ES-I3 (cell line): ENCODE results near the gene SMARCD3.
A peak's percentile ranks its signal among the peaks of the same experiment; 100 is the strongest.

Experiments used
- H3K36me3 ChIP-seq: 2 replicates; pipeline ENCODE4 v1.6.1; 2013; ENCODE audit warnings: mild to moderate bottlenecking, low read length, control low read depth, moderate library complexity; ENCODE audit not compliant: insufficient read depth
- H3K4me1 ChIP-seq: 2 replicates; pipeline ENCODE4 v1.6.1; 2013; ENCODE audit warnings: mild to moderate bottlenecking, control low read depth, low read length; ENCODE audit not compliant: insufficient read depth
- H3K9ac ChIP-seq: 2 replicates; pipeline ENCODE4 v1.6.1; 2013; ENCODE audit warnings: low read depth, mild to moderate bottlenecking, low read length, moderate library complexity
- H3K9me3 ChIP-seq: 2 replicates; pipeline ENCODE4 v1.6.1; 2013; ENCODE audit warnings: mild to moderate bottlenecking, low read length, moderate library complexity; ENCODE audit not compliant: control insufficient read depth, insufficient read depth

Gene SMARCD3

GRCh38 chr7:151240536-151240935 is 8.0 kb downstream of the SMARCD3 start:
- Histone ChIP-seq H3K36me3 (peaks cover 8% of the 10 kb centered on the region; the same call in 1 of the 2 replicates), H3K9ac (no peak overlapping the region), H3K9me3 (no peaks in the 10 kb centered on the region), H3K4me1 (peaks cover 4% of the 10 kb centered on the region; the same call in 1 of the 2 replicates)

GRCh38 chr7:151239837-151240459 is 8.5 kb downstream of the SMARCD3 start:
- H3K4me1 ChIP-seq: peaks cover 4% of the 10 kb centered on the region; the same call in 1 of the 2 replicates
- no peak overlapping the region for H3K9ac ChIP-seq
- peaks cover 8% of the 10 kb centered on the region; the same call in 1 of the 2 replicates for H3K36me3 ChIP-seq
- H3K9me3 ChIP-seq: no peaks in the 10 kb centered on the region

GRCh38 chr7:151238924-151239836 is 9.3 kb downstream of the SMARCD3 start:
- Histone ChIP-seq H3K9me3 (no peaks in the 10 kb centered on the region), H3K36me3 (peaks cover 8% of the 10 kb centered on the region), H3K9ac (no peak overlapping the region), H3K4me1 (peaks cover 4% of the 10 kb centered on the region; the same call in 1 of the 2 replicates)

GRCh38 chr7:151238190-151238810 is 10.2 kb downstream of the SMARCD3 start:
- H3K36me3 ChIP-seq: peaks cover 8% of the 10 kb centered on the region
- peaks cover 4% of the 10 kb centered on the region for H3K4me1 ChIP-seq
- H3K9ac ChIP-seq: no peak overlapping the region

GRCh38 chr7:151237244-151238189 is 11.0 kb downstream of the SMARCD3 start:
- Histone ChIP-seq H3K9ac (no peak overlapping the region), H3K36me3 (peaks cover 8% of the 10 kb centered on the region), H3K9me3 (no peaks in the 10 kb centered on the region), H3K4me1 (no peaks in the 10 kb centered on the region; the same call in 1 of the 2 replicates)

More at GRCh38 chr7:151238190-151238810, 10.2 kb downstream of the SMARCD3 start:
- H3K9me3 ChIP-seq: no peaks in the 10 kb centered on the region

GRCh38 chr7:151236406-151236805 is 12.1 kb downstream of the SMARCD3 start:
- Histone ChIP-seq H3K36me3 (peaks cover 8% of the 10 kb centered on the region), H3K9ac (no peak overlapping the region), H3K4me1 (no peaks in the 10 kb centered on the region; the same call in 1 of the 2 replicates), H3K9me3 (no peaks in the 10 kb centered on the region)

GRCh38 chr7:151235091-151235787 is 13.3 kb downstream of the SMARCD3 start:
- no peak overlapping the region for H3K9ac ChIP-seq
- peaks cover 8% of the 10 kb centered on the region for H3K36me3 ChIP-seq

GRCh38 chr7:151233804-151234203 is 14.7 kb downstream of the SMARCD3 start:
- peak overlapping the region; percentile 84; the same call in 1 of the 2 replicates for H3K9ac ChIP-seq
- H3K4me1 ChIP-seq: no peaks in the 10 kb centered on the region; the same call in 1 of the 2 replicates
- H3K36me3 ChIP-seq: peaks cover 8% of the 10 kb centered on the region
- H3K9me3 ChIP-seq: no peaks in the 10 kb centered on the region

More at GRCh38 chr7:151235091-151235787, 13.3 kb downstream of the SMARCD3 start:
- H3K4me1 ChIP-seq: no peaks in the 10 kb centered on the region; the same call in 1 of the 2 replicates
- no peaks in the 10 kb centered on the region for H3K9me3 ChIP-seq

- peak overlapping the region; percentile 84 for H3K9ac ChIP-seq
- peaks cover 8% of the 10 kb centered on the region for H3K36me3 ChIP-seq
- no peaks in the 10 kb centered on the region for H3K9me3 ChIP-seq
- H3K4me1 ChIP-seq: no peaks in the 10 kb centered on the region; the same call in 1 of the 2 replicates
Observed at GRCh38 chr7:151232917-151233701, 15.4 kb downstream of the SMARCD3 start.

- H3K36me3 ChIP-seq: peaks cover 8% of the 10 kb centered on the region
- peak within 1 kb of the TSS; percentile 84 for H3K9ac ChIP-seq
- no peaks in the 10 kb centered on the region for H3K9me3 ChIP-seq
- no peaks in the 10 kb centered on the region; the same call in 1 of the 2 replicates for H3K4me1 ChIP-seq
Observed at GRCh38 chr7:151232091-151232916, 16.2 kb downstream of the SMARCD3 start, which contains the start of gene CHPF2. Gene CHPF2 (plus strand): TSS chr7:151232483. CDS start chr7:151234012, 1,529 bp downstream.

GRCh38 chr7:151231080-151231479 is 17.4 kb downstream of the SMARCD3 start:
- H3K9ac ChIP-seq: no peak overlapping the region

More at GRCh38 chr7:151231080-151231479, 17.4 kb downstream of the SMARCD3 start:
- no peaks in the 10 kb centered on the region; the same call in 1 of the 2 replicates for H3K36me3 ChIP-seq
- H3K4me1 ChIP-seq: no peaks in the 10 kb centered on the region; the same call in 1 of the 2 replicates
- H3K9me3 ChIP-seq: no peaks in the 10 kb centered on the region
